Ovary (tissue), 3 donors: ENCODE results near the gene FBP2.

Source experiments
- POLR2A ChIP-seq: fragments of 450-650 bp; IDR thresholded peaks from one replicate; pipeline ENCODE4 v1.6.1; 2017; ENCODE audit warnings: antibody characterized with exemption, mild to moderate bottlenecking, moderate library complexity
- TF ChIP-seq, protein P1 (sequence below), 3 donors: fragments of 450-650 bp in 2 of 3; fragments of 200-600 bp in 1 of 3; IDR thresholded peaks; one replicate each; pipeline versions ENCODE4 v1.5.1 to v1.8.0; 2016 to 2022; ENCODE audit warnings: antibody characterized with exemption in 3 of 3, mild to moderate bottlenecking in 1 of 3
- donor health status: DM: no; HTN: no; CAD: no.

DNA sequence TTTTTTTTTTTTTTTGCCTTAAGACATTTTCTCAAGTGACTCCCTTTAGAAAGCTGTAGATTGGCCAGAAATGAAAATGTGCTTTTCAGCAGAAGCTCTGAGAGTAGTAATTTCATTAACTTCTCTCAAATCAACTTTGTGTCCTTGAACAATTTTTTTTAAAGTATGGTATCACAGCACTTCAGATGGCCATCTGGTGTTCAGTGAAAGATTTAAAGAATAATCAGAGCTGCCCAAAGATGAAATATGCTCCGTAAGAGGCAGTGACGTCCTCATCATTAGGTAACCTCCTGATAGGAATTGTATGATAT, 81.7 kb downstream of the FBP2 start:
- TF ChIP-seq, protein P1, sequence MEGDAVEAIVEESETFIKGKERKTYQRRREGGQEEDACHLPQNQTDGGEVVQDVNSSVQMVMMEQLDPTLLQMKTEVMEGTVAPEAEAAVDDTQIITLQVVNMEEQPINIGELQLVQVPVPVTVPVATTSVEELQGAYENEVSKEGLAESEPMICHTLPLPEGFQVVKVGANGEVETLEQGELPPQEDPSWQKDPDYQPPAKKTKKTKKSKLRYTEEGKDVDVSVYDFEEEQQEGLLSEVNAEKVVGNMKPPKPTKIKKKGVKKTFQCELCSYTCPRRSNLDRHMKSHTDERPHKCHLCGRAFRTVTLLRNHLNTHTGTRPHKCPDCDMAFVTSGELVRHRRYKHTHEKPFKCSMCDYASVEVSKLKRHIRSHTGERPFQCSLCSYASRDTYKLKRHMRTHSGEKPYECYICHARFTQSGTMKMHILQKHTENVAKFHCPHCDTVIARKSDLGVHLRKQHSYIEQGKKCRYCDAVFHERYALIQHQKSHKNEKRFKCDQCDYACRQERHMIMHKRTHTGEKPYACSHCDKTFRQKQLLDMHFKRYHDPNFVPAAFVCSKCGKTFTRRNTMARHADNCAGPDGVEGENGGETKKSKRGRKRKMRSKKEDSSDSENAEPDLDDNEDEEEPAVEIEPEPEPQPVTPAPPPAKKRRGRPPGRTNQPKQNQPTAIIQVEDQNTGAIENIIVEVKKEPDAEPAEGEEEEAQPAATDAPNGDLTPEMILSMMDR (IDR thresholded peaks at IDR 0.05) = no peak
- TF ChIP-seq POLR2A = no peak
